ENCODE data around the gene WASHC4.
"Not testable (repeated sequence)": the region's sequence is repeated elsewhere in the genome, so short reads cannot be mapped to it uniquely, and the experiment has no call there.

The WASHC4 gene

DNA sequence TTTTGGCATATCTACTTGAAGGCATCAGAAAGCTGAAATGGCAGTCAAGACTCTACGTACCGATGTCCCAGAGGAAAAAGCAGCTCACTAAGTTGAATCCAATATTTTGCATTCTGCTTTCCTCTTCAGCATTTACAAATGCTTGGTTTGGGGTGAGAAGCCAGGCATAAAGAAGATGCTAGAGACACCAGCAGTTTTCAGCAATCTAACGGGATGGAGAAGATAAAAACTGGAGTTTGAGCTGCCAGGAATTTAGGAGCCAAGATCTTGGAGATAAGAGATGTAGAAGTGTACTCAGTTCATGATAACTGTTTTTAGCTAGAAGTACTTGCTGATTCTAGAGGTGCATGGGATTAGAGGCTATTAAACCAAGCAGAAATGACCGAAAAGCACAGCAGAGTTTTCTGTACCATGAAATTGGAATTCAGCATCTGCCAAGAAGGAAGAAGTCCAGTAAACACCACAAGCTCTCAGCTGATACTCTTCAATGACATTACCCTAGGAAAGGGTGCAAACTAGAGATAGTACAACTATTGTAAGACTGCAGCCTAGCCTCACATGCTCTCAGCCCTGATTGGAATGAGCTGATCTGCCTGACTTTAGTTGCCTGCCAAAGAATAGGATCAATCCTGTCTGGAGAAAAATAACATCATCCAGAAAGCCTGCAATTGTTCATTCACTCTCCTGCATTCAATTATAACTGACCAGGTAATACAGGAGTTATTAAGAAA is 15.9 kb upstream of the WASHC4 start:
- DNase-seq: no peak

DNA sequence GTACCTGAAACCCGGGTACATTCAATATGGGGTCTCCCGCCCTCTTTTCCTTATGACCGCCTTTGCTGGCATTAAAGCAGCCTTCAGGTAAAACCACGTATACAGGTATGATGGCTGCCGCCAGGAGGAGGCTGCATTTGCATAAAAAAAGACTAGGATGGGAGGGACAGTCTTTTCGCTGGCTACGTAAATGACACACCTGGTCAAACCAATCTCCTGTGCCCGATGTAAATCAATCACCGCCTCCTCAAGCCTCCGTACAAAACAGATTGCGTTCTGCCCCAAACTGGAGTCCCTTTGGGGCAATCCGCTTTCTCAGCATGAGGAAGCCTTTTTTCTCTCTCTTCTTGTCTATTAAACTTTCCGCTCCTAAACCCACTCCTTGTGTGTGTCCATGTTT is 15.2 kb upstream of the WASHC4 start:
- DNase-seq: no peak

DNA sequence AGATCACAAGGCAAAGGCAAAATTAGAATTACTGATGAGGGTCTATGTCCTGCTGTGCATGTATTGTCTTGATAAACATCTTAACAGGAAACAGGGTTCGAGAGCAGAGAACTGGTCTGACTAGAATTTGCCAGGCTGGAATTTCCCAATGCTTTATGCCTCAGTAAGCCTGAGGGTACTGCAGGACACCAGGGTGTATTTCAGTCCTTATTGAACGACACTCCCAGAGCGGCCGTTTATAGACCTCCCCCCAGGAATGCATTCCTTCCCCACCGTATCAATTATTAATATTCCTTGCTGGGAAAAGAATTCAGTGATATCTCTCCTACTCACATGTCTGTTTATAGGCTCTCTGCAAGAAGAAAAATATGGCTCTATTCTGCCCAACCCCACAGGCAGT is 12.2 kb upstream of the WASHC4 start:
- not testable (repeated sequence) for DNase-seq

DNA sequence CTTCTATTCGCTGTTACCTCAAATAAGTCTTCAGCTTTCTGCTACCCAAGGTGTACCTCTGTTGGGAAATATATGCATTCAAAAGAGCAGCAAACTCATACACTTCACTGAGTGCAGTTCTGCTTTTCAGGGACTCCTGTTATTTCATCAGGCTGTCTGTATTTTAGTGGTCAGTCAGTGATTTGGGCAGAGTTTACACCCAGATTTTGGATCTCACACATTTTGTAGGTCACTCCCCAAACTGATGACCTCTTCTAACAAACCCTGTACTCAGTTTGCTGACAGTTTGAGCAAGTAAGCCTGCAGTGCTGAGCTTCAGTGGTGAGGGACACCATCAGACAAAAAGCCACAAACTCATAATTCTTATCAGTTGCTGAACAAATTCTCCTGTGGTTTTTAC is 8.2 kb upstream of the WASHC4 start:
- no peak for DNase-seq

DNA sequence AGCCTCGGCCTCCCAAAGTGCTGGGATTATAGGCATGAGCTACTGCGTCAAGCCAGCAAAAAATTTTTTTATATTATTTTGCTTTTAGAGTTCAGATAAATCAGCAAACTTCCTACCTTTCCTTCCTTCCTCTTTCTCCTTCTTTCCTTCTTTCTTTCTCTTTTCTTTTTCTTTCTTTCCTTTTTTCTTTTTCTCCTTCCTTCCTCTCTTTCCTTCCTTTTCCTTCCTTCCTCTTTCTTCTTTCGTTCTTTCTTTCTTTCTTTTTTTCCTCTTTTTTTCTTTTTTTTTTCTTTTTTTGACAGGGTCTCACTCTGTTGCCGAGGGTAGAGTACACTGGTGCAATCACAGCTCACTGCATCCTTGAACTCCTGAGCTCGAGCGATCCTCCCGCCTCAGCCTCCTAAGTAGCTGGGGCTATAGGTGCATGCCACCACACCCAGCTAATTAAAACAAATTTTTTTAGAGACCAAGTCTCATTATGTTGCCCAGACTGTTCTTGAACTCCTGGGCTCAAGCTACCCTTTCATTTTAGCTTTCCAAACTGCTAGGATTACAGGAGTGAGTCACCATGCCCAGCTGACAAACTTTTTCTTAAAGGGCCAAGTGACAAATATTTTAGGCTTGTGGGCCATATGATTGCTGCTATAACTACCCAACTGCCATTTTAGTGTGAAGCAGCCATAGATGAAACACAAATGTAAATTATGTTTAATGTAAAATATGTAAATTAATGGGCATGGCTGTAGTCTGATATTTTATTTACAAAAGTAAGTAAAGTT is 7.1 kb upstream of the WASHC4 start:
- no peak for DNase-seq

DNA sequence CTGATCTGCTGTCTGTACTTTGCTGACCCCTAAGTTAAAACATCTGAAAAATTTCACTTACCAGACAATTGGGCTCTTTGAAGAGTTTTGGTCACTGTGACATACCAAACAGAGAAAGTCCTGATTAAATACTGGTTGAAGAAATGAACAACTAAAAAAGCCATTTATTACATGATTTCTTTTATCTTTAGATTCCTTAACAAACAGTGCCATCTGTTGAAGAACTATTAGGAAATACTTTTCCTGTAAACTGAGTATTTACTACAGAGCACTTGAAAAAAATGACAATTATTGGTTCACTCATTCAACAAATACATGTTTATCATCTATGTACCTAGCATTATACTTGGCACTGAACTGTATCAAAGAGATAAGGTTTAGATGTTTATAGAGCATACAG is 6.5 kb upstream of the WASHC4 start:
- DNase-seq: no peak

DNA sequence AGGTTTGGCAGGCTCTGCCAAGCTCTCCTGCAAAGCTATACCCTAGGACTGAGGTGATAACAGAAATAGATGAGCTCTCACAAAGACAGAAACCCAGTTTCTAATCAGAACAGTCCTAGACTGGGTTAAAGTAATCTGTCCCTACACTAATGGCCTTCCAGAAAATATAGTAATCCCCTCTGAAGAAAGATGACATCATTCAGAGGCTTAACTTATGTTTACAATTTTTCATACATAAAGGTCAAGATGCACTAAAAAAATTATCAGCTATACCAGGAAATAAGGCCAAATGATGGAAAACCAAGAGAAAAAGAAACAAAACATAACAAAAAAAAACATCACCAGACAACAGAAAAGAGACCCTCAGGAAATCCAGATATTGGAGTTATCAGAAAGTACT is 4.9 kb upstream of the WASHC4 start:
- DNase-seq: no peak

DNA sequence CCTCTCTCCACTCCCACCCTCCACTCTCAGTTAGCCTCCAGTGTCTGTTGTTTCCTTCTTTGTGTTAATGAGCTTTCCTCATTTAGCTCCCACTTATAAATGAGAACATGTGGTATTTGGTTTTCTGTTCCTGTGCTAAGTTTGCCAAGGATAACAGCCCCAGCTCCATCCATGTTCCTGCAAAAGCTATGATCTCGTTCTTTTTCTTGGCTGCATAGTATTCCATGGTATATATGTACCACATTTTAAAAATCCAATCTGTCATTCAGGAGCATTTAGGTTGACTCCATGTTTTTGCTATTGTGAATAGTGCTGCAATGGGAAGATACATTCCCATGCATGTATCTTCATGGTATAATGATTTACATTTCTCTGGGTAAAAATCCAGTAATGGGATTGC is 2.8 kb upstream of the WASHC4 start:
- no peak for DNase-seq

DNA sequence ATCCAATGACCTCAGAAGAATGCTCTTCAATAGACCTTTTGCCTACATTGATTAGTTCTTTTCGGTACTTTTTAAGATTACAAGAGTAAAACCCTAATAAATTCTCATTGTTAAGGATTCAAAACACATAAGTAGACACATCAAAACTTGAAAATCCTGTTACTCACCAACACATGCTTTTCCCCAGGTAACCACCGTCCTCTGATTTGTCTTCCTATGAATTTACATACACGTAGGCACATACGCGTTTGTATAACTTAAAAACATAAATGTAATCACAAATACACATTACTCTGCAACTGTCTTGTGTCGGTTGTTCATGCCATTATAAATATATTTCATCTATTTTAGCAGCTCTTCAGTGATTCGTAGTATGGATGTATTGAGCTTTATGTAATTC is 910 bp upstream of the WASHC4 start:
- no peak for DNase-seq

DNA sequence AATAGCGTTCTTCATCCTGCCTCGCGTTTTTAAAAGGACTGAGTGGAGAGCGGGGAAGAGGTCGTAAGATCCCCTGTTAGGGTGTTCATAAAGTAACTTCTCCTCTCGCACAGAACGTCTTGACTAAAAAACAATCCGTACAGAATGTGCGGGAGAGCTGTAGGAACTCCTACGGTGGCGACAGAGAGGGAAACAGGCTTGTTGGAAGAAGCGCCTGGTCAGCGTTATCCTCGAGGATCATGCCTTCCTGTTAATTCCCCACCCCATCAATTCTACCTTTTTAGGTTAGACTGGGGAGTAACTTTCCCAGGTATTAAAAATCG is 399 bp upstream of the WASHC4 start:
- no peak for DNase-seq

DNA sequence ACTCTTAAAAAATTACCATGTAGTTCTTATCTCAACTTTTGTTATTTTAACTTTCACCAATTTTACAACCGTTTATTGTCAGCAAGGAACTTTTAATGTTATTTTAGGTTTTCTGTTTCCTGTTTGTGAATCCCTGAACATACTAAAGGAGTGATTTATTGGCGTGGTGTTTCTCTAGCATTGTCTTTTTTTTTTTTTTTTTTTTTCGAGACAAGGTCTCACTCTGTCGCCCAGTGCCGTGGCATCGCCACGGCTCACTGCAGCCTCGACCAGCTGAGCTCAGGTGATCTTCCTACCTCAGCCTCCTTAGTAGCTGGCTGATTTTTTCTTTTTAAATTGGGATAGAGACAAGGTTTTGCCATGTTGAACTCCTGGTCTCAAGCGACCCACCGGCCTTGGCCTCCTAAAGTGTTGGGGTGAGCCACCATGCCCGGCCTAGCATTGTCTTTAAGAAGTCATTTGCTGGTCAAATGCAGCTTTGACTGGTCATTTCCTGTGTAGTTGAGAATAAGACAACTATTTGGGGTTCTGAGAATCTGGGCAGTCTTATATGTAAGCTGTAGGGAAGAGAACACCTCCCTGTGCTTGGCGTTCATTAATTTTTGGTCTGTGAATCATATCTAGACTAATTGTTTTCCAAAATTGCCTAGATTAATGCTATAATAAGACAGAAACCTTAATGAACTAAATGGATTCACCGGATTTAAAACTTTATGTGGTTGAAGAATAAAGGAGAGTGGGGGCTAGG is 2.1 kb downstream of the WASHC4 start:
- DNase-seq: peak; percentile 9

DNA sequence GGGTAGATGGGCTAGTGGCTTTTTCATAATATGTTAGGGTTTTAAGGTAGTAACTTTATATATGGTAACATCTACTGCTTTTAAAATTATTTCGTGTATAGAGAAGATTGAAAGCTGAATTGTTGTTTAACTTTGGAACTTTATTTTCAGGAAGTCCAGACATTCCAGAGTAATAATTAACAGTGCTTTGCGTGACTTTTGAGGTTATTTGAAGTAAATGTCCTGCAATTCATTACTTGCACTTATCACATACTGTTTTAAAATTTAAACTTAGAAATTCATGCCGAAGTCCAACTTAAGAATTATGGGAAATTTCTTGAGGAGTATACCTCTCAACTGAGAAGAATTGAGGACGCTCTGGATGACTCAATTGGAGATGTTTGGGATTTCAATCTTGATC is 3.3 kb downstream of the WASHC4 start:
- no peak for DNase-seq

DNA sequence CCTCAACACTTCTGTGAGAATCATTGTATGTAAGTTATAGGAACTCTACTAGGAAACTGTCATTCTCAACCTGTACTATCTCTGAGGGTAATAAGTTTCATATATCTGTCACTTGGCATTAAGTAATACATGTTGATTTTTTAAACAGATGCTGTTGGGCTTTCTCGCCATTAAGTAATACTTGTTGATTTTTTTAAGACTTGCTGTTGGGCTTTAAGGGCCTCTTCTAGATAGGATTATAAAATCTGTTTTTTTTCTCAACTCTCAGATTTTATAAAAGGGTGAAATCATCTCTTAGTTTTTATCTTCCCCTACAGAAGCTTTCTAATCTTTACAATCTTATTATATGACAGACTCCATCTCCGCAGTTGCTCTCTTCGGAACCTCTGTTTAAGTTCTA is 5.6 kb downstream of the WASHC4 start:
- no peak for DNase-seq

DNA sequence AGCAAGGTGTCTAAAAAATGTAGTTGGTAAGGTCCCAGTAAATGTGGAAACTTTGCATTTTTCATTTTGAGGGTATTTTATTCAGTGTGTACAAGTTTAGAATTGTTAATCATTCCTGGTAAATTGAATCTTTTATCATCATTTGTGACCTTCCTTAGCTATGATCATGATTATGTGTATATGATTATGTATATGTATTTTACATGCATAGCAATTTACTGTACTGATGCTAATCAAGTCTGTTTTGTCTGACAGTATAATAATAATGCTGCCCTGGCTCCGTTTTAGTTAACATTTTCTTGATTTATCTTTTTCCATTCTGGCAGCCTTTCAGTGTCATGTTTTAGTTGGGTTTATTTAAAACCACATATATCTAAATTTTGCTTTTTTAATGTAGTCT is 9.4 kb downstream of the WASHC4 start:
- no peak for DNase-seq

DNA sequence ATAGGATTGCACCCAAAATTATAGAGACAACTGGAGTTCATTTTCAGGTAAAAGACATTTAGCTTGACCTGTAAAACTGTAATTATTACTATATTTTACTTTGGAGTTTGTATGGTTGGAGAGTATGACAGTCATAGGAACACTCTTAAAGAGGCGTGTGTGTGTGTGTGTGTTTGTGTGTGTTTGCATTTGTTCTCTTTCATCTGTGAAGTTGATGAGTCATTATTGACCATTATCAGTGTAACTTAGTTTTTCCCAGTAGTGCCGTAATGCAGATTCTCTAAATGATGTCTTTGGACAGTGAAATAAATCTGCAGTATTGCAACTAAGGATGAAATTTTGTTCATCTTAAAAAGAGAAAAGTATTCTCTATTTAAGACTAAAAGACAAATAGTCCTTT is 13.0 kb downstream of the WASHC4 start:
- DNase-seq: no peak

DNA sequence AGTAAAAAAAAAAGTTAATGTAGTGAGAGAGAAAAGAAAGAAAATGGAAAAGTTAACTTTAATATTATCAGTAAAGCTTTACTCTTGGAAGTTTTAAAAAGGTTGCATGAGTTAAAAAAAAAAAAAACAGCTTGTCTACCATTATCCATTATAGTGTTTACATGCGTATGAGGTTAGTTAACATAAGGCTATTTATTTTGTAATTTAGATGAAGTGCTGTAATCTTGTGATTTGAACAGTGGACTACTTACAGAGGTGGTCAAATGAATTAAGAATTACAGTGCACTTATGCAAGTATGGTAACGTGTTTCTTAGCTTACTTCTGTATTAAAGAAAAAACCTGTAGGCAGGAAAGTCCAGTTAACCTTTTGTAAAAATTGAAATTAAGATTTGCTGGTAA is 30.7 kb downstream of the WASHC4 start:
- no peak for DNase-seq

DNA sequence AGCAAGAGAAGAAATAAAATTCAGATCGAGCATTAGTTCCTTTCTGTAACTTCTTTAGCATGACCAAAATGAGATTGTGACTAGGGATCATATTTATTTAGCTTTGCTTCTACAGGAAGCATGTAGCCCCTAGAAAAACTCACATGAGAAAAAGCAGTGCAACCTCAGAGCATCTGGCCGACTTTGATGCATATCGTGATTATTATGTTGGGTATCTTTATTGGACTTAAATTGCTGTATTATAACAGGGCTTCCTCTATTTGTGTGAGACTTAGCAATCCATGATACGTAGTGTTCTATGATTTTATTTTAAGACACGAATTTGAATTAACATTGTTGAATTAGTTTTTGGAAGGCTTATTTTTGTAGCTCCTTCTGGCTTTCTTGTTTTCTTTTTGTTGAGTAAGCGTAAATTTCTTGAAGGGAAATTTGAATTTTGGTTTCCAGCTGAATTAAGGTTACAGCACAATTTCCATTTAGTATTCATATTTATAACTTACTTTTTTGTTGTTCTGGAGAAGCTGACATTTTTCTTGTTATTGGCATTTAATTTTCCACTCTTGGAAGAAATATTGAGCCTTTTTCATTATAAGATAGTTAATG is 33.9 kb downstream of the WASHC4 start:
- no peak for DNase-seq

DNA sequence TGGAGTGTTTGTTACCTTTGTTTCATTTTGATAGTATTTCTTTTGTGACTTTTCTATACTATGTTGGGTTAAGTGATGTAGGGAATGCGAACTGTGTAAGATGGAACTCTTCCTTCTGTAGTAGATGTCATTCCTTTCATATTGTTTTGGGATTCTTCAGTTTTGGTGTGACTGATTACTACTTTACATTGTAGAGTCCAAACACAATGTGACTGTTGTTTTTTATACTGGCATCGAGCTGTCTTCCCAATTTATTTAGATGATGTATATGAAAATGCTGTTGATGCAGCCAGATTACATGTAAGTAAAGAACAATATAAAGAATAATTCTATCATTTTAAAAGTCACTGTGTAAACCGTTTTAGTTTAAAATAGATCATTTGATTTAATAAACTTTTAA is 34.7 kb downstream of the WASHC4 start:
- no peak for DNase-seq

DNA sequence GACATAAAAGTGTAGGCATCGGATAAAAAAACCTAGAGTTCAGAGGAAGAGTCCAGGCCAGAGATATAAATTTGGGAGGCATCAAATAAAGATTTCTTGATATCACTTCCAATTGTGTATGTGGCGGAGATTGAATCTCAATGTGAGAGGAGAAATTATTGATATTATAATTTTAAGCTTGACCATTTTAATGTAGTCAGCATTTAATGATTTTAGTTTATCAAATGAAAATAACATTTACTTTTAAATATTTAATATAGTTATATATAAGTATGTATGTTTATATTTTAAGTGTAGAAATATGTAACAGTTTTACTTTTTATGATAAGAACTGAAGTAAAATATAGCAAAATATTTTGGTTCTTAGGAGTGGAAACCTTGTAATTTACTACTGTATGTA is 48.7 kb downstream of the WASHC4 start:
- DNase-seq: no peak

DNA sequence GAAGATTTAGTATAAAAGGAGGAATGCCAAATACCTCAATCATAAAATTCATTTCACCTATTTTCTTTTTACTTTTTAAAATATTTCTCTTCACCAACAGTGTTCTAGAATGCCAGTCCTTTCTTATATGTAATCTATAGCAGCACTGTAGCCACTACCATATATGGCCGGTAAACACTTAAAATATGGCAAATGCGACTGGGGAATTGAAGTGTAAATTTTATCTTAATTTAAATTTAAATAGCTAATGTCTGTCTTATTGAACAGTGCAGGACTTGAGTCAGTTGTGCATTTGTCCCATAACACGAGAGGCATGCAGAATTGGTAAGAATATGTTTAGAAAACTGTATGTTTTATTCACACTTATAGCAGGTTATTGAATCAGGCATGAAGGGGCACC is 50.1 kb downstream of the WASHC4 start:
- DNase-seq: no peak

DNA sequence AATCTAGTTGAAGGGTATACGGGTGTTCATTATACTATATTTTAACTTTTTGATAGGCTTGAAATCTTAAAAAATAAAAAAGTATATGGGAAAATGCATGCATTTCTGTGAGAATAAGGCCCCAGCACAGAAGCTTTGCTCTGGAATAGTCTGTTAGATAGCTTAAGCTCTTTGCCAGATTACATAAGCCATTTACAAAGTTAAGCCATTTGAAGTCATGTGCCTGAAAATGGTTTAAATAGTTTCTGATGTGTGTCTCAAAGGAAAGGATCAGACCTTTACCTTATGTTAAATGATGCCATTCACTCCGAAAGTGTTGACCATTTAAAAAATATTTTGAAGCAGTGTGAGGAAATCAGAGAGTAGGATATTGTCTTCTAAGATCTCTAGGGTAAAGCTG is 51.3 kb downstream of the WASHC4 start:
- DNase-seq: no peak

DNA sequence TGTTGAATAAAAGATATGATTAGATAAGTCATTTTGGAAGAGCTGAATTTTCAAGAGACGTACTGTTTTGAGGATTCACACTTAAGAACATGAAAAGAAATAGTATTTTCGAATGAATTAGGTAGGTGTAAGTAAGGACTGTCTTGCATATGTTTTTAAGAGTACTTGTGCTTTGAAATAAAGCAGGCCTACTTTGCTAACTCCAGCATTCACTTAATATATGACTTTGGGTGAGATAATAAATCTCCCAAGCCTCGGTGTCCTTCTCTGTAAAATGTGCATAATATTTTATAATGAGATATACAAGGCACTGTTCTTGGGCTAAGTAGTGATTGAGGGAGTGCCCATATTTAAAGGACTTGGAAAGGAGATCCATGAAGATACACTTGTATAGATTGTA is 54.6 kb downstream of the WASHC4 start:
- DNase-seq: no peak

DNA sequence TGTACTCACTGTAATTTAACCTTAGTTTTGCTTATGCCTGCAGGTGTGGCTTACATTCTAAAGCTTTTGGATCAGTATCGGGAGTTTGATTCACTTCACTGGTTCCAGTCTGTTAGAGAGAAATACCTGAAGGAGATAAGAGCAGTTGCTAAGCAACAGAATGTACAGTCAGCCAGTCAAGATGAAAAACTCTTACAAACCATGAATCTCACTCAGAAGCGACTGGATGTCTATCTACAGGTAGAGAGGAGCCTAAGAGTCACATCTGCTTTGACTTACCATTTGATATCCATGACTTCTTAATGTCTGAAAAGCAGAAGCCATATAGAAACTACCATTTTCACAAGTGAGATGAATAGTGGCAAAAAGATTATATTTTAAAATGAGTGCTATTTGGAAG is 56.5 kb downstream of the WASHC4 start:
- DNase-seq: no peak

DNA sequence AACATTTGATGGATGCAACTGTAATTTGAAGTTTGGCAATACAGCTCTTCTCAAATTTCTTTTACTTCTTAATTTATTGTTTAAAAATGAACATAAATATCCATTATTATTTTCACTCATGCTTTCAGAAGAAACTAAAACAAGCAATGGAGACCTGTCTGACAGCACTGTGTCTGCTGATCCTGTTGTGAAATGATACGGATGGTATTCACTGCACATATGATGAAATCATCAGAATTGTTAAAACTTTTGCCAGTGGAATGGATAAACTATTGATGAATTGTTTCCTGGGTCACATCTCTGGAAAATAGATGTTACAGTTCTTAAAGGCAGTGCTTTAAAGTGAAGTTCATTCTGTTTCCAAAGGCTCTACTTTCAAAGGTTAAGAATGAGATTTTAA is 59.2 kb downstream of the WASHC4 start:
- DNase-seq: no peak
